ENCODE results near the gene C16orf95. TPM values are rescaled to one million over a fixed set of nuclear protein-coding genes. Genes with fewer than 3 reads are reported as not detected.
"Not testable (repeated sequence)": the region's sequence is repeated elsewhere in the genome, so short reads cannot be mapped to it uniquely, and the experiment has no call there.

C16orf95 gene
- 1 to 10 TPM; 5.3 to 5.4 (median 5.4) TPM for polyA plus RNA-seq (ENCODE audit: insufficient read length in 3 of 3)
- long read RNA-seq, donor 1, partial matches to known transcripts, result 0 of 3 reads
- long read RNA-seq, donor 1, other reads (novel, unspliced or antisense), result 0 of 3 reads
- long read RNA-seq, donor 2, partial matches to known transcripts, result 0 of 6 reads
- long read RNA-seq, donor 2, other reads (novel, unspliced or antisense), result 0 of 6 reads
- long read RNA-seq, donor 3, partial matches to known transcripts, result 0 of 2 reads
- long read RNA-seq, donor 3, other reads (novel, unspliced or antisense), result 0 of 2 reads
- long read RNA-seq, donor 4, partial matches to known transcripts, result 0 of 3 reads
- long read RNA-seq, donor 4, other reads (novel, unspliced or antisense), result 0 of 3 reads
- long read RNA-seq, donor 5, partial matches to known transcripts, result 0 of 1 reads
- long read RNA-seq, donor 5, other reads (novel, unspliced or antisense), result 0 of 1 reads
- long read RNA-seq, donor 6, partial matches to known transcripts, result 0 of 5 reads
- long read RNA-seq, donor 6, other reads (novel, unspliced or antisense), result 0 of 5 reads
- long read RNA-seq, donor 7, partial matches to known transcripts, result 0 of 5 reads
- long read RNA-seq, donor 7, other reads (novel, unspliced or antisense), result 0 of 5 reads
- long read RNA-seq, donor 8, result 0 reads
- long read RNA-seq, donor 9, partial matches to known transcripts, result 0 of 3 reads
- long read RNA-seq, donor 9, other reads (novel, unspliced or antisense), result 0 of 3 reads
- long read RNA-seq, donor 10, partial matches to known transcripts, result 0 of 5 reads
- long read RNA-seq, donor 10, other reads (novel, unspliced or antisense), result 0 of 5 reads
- long read RNA-seq, donor 11, partial matches to known transcripts, result 0 of 3 reads
- long read RNA-seq, donor 11, other reads (novel, unspliced or antisense), result 0 of 3 reads
- long read RNA-seq, donor 12, partial matches to known transcripts, result 0 of 2 reads
- long read RNA-seq, donor 12, other reads (novel, unspliced or antisense), result 0 of 2 reads
- long read RNA-seq, donor 13, partial matches to known transcripts, result 0 of 2 reads
- long read RNA-seq, donor 13, other reads (novel, unspliced or antisense), result 0 of 2 reads
- long read RNA-seq, donor 14, result 0 reads
- long read RNA-seq, donor 15, result 0 reads
- long read RNA-seq, donor 16, partial matches to known transcripts, result 0 of 5 reads
- long read RNA-seq, donor 16, other reads (novel, unspliced or antisense), result 0 of 5 reads

GRCh38 chr16:87316923-87317749 is at the start of gene C16orf95:
TSS of gene C16orf95 (minus strand) at chr16:87317392. CDS start at chr16:87317242, 150 bp downstream.
- DNase-seq, result peak; percentile 98

- DNase-seq, result no peak
These were observed 49.7 kb upstream of the C16orf95 start for GRCh38 chr16:87366930-87367329.

- DNase-seq, result no peak
These were observed 49.1 kb upstream of the C16orf95 start for GRCh38 chr16:87366288-87366687.

DNA sequence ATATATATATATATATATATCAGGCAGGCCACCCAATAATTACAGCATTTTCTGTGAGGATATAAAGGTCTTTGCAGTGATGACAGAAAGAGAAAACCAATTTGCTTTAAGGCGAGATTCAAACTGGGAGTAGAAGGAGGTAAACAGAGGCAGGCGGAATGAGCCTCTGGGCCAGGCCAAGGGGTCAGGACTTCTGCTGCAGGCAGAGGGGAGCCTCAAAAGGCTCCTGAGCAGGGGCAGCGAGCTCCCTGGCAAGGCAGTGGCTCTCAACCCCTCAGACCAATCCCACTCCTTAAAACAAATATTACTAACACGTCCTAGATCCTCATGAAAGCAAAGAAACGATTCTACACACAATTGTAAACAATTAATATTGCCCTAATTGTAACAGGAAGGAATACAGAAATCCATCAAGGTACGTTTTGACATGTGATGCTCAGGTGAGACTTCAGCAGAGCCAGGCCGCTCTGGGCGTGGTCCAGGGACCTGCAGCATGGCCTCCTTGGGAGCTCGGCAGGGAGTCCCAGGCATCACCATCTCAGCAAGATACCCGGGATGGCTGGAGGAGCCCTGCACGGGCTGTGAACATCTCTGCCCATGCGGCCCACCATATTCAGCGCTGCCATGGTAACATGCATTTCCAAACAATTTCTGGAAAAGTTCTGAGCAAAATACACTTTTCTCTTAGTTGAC is 48.0 kb upstream of the C16orf95 start:
- no peak for DNase-seq

DNA sequence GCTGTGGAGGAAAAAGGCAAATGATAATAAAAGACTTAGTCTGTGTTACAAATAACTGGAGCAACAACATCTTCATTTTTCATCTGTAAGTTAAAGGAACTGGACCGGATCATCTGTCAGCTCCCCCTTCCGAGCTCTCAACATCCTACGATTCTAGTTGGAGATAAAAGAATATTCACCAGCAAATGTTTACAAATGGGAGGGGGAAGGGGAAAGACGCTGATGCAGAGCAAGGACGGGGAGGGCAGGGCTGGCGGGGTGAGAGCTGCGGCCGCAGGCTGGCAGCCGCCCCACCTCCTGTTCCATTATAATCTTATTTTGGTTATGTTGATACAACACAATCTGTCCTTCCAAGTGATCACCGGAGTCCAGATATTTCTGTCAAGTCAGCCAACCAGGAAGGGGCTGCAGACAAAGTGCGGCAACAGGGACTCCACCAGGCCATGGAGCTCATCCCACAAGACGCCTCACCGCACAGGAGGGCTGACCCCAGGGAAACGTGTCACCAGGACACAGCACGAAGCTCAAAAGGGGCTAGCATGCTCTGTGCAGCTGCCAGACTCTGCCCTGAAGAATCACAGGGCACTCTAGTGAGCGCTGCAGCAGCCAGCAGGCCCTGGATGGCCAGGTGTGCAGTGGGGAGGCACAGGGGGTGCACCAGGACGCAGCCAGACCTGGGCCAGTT is 46.7 kb upstream of the C16orf95 start:
- no peak for DNase-seq

DNA sequence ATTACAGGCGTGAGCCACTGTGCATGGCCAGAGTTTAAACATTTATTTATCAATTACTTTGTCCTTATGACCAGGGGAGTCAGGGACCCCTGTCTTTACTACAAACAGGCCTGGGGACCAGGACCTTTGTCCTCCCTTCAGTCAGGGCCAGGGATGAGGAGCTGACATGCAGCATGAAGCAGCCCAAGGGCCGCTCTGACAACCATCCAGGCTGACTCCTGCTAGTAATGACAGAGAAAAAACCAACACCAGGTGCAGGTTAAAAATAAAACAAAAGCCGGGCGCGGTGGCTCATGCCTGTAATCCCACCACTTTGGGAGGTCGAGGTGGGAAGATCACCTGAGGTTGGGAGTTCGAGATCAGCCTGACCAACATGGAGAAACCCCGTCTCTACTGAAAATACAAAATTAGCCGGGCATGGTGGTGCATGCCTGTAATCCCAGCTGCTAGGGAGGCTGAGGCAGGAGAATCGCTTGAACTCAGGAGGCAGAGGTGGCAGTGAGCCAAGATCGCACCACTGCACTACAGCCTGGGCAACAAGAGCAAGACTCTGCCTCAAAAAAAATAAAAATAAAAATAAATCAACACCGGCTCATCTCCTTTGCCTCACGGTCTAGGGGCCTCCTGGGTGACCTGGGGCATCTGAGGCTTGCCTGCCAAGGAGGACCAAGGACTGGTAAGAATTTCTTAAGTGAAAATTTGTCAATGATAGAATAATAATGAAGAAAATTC is 45.8 kb upstream of the C16orf95 start:
- DNase-seq, result not testable (repeated sequence)

DNA sequence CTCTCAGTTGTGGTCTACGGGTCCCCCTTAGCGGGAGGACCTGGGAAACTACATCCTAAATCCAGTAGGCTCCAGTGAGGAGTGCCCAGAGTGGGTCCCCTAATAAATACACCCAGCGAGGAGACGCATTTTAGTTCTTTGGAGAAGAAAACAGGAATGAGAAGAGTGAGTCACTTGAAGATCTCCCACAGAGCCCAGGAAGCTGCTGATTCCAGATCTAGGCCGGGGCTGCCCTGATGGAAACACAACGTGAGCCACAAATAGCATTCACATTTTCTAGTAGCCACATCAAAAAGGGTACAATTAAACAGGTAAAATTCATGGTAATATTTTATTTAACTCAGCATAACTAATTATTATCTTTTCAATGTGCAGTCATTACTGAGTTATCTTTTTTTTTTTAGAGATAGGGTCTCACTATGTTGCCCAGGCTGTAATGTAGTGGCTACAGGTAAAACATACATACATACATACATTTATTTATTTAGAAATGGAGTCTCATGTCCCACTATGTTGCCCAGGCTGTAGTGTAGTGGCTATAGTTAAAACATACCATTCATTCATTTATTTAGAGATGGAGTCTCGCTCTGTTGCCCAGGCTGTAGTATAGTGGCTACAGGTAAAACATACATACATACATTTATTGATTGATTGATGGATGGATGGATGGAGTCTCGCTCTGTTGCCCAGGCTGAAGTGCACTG is 44.9 kb upstream of the C16orf95 start:
- DNase-seq, result no peak

DNA sequence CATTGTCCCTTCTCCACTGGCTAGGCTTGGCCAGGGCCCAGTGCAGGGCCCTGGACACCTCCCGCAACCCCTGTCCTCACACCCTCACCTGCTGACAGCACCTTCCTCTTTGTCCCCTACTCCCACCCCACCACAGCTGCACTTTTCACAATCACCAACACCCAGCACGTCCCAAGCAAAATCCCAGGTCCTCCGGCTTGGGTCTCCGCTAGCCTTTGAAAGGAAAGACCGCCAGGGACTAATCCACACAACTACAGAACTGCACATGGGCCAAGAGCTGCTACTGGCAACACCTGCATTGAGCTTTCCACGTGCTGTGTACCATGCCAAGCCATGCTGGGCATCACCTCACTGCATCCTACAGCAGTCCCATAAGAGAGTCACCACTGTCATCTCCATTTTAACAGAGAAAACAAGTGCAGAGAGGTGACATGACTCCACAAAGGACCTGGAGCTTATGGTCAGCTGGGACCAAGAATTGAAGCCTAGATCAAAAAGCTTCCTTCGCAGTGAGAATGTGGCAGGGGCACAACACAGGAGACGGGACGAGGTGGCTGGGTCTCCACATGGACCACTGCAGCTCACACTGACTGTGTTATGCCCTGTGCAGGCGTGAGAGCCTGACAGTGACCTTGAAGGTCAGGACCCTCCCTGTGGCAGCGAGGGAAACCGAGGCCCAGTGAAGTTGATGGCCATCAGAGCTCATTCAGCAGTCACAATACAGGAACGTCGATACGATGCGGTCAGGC is 43.8 kb upstream of the C16orf95 start:
- DNase-seq, result no peak

GRCh38 chr16:87359121-87359520 is 41.9 kb upstream of the C16orf95 start:
- DNase-seq, result no peak

DNA sequence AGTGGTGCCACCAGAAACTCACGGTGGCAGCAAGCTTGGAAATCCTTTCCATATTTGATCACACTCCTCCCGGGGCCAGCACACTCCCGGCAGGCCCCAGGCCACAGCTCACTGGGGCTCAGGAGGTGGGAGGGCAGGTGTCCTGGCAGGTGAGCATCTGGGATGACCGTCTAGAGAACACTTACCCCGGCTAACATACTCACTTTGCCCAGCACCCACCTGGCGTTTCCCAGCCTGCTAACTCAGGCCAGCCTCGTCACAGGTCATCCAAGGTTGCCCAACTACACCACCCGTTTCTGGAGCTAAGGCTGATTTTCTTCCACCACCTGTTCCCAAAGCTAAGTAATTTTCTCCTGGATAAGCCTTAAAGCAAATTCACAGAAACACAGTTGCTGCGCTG is 41.5 kb upstream of the C16orf95 start:
- no peak for DNase-seq

- DNase-seq, result no peak
These were observed 41.1 kb upstream of the C16orf95 start for GRCh38 chr16:87358250-87358649.

DNA sequence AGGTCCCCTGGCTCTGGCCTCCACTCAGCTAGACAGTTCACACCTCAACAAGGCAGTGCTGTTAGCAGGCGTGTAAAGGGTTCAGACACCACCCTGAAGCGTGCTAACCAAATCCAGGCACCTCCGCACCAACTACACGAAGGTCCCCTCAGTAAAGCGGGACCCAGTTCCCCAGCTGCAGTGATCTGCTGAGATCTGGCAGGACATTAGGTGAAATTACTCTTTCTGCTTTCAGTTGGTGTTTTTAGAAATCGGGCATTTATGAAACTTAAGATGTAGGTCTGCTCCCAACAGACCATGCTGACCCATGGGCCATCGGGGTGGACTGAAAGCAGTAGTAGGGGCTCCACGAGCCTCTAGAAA is 39.3 kb upstream of the C16orf95 start:
- no peak for DNase-seq

GRCh38 chr16:87353613-87354012 is 36.4 kb upstream of the C16orf95 start:
- DNase-seq, result no peak

- no peak for DNase-seq
These were observed 35.6 kb upstream of the C16orf95 start for GRCh38 chr16:87352818-87353217.

- DNase-seq, result no peak
These were observed 34.1 kb upstream of the C16orf95 start for GRCh38 chr16:87351320-87351698.

DNA sequence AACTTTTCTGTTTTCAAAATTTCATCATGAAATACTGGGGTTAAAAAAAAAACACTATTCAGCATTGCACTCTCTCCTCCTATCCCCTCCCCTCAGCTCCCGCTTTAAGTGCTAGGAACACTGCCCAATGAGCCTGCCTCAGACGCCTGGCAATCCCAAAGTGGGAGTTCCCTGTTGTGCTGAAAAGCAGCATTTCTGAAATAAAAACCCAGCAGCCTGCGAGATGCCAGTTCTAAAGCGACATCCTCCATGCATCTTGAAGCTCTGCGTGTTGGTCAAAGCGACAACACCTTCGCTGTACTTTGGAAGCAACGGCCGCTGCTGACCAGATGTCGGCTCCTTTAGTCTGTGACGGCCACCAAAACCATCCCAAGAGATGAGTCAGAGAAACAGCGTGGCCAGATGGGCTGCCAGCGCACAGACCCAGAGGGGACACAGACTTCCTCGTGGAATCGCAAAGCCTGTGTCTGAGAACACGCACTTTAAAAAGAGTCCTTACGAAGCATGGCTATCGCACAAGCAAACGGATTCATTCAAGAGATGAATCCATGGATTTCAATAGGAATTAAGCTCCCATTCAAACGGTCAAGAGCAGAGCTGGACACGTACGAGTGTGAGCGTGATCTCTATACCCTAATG is 33.6 kb upstream of the C16orf95 start:
- DNase-seq, result no peak

DNA sequence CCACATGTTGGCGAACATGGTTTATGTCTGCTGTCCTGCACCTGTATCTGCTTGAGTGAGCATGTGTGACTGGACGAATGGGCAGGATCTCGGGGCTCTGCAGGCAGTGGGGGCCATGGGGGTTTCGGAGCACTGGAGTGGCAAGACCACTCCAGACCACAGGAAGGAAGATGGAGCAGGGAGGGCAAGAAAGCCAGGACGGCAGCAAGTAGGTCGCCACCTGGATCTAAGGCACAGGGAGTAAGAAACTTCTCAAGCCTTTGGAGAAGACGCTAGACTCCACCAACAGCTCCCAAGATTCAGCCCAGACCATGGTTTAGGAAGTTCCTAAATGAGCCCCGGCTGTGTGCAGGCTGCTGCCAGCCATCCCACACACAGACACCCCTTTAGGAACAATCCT is 32.8 kb upstream of the C16orf95 start:
- DNase-seq, result no peak
